Stimulated activated CD8-positive, alpha-beta memory T cell treated with anti-CD3 and anti-CD28 coated beads, Interleukin-7, amount 100 ng/mL, for 4 hours (primary cell): Measurements from ENCODE around the gene TRIM7.
A peak's percentile ranks its signal among the peaks of the same experiment; 100 is the strongest.
"Not testable (repeated sequence)": the region's sequence is repeated elsewhere in the genome, so short reads cannot be mapped to it uniquely, and the experiment has no call there.

ENCODE experiments used
- DNase-seq, 2 donors: peaks; one replicate each; pipeline ENCODE4 v3.0.0-alpha.2; 2020; ENCODE audit warnings: low read depth in 2 of 2

TRIM7 gene

GRCh38 chr5:181233088-181233800, 28.2 kb upstream of the TRIM7 start:
- no peak for DNase-seq

DNA sequence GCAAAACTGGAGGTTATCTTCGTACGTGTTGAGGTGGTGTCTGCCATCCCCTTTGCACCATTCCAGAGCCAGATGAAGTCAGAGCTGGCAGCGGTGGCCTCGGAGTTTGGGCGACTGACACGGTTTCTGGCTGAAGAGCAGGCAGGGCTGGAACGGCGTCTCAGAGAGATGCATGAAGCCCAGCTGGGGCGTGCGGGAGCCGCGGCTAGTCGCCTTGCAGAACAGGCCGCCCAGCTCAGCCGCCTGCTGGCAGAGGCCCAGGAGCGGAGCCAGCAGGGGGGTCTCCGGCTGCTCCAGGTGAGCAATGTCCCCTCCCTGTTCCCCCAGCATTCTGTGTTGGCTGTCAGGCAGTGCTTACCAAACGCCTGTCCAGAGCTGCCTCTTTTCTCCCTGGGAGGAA, 27.6 kb upstream of the TRIM7 start:
- no peak for DNase-seq

- DNase-seq, result no peak
These were observed 26.4 kb upstream of the TRIM7 start for GRCh38 chr5:181231432-181231831.

GRCh38 chr5:181230551-181230950, 25.6 kb upstream of the TRIM7 start:
- no peak for DNase-seq

GRCh38 chr5:181229996-181230395, 25.0 kb upstream of the TRIM7 start:
- no peak for DNase-seq

DNA sequence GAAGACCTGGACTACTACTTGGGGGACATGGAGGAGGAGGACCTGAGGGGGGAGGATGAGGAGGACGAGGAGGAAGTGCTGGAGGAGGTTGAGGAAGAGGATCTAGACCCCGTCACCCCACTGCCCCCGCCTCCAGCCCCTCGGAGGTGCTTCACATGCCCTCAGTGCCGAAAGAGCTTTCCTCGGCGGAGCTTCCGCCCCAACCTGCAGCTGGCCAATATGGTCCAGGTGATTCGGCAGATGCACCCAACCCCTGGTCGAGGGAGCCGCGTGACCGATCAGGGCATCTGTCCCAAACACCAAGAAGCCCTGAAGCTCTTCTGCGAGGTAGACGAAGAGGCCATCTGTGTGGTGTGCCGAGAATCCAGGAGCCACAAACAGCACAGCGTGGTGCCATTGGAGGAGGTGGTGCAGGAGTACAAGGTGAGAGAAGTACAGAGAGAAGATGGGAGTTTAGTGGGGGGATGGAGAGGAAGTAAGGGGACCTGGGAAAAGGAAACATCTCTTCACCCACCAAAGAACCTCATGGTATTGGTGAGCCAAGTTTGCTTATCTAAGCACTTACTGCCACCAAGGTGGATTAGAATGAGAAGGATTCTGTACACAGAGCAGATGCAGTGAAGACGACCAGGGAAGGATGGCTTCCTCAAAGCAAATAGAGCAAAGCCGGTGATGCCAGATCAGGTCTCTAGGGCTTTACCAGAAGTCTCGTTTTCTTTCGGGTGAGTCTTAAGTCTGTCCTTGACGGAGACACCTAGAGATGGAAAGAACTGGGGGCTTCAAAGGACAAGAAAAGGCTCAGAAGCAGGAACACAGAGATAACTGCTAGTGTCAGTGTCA, 19.6 kb upstream of the TRIM7 start:
- DNase-seq, result peak in 1 of 2 donors; percentile 27

DNA sequence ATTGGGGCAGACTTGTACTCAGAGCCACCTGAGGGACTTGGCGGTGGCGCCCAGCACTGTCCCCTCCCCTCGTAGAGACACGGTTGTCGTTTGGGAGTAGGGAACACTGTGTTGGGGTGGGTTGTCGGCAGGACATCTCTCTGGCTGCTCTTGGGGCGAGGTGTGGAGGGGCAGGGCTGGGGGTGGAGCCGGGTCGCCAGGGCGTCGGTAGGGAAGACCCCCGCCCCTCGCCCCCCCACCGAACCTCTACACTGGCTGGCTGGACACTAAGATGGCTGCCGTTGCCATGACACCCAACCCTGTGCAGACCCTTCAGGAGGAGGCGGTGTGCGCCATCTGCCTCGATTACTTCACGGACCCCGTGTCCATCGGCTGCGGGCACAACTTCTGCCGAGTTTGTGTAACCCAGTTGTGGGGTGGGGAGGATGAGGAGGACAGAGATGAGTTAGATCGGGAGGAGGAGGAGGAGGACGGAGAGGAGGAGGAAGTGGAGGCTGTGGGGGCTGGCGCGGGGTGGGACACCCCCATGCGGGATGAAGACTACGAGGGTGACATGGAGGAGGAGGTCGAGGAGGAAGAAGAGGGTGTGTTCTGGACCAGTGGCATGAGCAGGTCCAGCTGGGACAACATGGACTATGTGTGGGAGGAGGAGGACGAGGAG, 18.9 kb upstream of the TRIM7 start:
- DNase-seq, result no peak

DNA sequence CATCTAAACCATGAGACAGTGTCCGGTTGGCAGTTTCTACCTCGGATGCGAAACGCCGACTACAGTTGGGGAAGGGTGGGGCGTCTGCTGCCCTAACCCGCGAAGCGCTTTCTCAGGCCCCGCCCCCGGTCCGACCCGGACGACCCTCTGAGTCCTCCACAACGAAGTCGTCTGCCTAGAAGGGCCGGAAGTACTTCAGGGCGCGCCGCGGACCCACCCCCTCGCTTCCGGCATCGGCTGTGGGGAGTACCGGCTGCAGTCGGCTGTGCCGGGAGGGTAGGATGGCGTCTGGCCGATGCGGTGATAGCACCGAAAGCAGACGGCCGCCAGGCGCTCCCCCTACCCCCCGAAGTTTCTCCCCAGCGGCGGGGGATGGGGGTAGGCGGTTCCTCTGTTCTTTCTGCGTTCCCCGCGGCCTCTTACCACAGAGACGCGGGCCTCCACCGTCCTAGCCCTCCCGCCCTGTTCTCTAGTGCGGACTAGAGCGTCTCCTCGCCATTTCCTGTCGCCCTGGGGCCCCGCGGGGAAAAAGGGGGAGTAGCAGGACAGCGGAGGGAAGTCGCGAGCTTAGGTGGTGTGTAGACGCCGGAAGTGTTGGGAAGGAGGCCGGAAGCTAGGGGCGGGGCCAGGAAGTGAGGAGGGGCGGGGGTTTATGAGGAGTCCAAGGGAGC, 18.2 kb upstream of the TRIM7 start, which contains the start of gene TRIM41:
Gene TRIM41 (plus strand): TSS at position 224 of the 671 bp plus-strand sequence. CDS start 719 bp downstream, outside the sequence.
- DNase-seq, result peak; percentile 96 to 98

- peak in 1 of 2 donors; percentile 25 for DNase-seq
These were observed 17.6 kb upstream of the TRIM7 start for GRCh38 chr5:181222630-181223057.

DNA sequence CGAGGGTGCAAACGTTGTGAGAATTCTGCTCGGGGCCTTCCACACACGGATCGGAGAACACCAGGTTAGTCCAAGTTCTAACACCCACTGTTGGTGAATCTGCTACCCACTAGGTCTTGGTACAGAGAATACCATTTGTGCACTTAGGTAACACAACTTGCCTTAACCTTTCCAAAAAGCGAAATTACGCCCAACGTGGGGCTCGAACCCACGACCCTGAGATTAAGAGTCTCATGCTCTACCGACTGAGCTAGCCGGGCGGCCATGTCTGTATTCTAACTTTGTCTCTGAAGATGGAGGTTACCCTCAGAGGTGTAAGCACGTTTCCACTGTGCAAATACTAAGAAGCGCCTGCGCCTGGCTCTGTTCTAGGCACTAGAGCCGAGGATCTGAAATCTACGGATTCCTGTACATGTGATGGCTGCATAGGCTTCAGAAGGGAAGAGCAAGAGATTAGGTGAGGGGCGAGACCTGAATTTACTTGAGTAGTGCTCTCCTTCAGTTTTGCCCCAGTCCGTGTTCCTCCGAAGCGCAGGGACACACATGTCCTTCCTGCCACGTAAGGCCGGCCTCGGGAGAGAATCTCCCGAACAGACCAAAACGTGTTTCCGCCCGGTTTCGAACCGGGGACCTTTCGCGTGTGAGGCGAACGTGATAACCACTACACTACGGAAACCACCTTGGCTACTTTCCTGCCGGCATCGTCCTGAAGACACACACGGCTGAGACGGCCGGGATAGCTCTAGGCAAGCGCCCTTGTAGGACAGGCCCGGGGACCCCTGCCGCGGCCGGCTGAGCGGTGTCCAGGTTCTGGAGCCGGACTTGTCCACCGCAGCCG, 17.0 kb upstream of the TRIM7 start:
- peak; percentile 84 to 96 for DNase-seq

GRCh38 chr5:181221105-181221791, 16.3 kb upstream of the TRIM7 start:
- DNase-seq, result peak; percentile 52 to 60

DNA sequence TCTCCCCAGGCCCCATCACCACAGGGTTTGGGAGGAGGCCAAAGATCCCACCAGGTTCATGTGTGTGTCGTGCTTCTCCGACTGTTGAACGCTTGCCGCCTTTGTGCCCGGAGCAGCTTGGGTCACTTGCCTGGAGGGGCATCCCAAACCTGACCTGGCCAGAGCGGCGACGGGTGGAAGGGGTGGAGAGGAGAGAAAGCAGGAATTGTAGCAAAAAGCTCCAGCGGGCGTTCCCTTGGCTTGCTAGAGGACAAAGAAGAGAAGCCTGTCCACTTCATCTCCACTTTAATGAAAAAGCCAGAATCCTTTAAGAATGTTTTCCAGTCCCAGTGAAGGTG, 15.2 kb upstream of the TRIM7 start:
- no peak for DNase-seq

- DNase-seq, result no peak
These were observed 14.5 kb upstream of the TRIM7 start for GRCh38 chr5:181219262-181220177.

GRCh38 chr5:181218795-181219124, 13.8 kb upstream of the TRIM7 start:
- no peak for DNase-seq

DNA sequence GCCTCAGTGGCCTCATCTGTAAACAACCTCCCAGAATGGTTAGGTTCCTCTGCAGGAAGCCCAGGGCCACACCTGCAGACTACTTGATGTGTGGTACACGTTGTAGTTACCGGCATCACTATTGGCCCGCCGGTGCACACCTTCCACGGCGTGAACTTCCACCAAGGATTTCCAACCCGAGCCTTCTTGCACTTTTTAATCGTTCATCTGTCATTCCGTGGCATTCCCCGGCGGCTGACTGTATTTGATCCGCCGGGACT, 12.7 kb upstream of the TRIM7 start:
- peak; percentile 26 to 36 for DNase-seq

DNA sequence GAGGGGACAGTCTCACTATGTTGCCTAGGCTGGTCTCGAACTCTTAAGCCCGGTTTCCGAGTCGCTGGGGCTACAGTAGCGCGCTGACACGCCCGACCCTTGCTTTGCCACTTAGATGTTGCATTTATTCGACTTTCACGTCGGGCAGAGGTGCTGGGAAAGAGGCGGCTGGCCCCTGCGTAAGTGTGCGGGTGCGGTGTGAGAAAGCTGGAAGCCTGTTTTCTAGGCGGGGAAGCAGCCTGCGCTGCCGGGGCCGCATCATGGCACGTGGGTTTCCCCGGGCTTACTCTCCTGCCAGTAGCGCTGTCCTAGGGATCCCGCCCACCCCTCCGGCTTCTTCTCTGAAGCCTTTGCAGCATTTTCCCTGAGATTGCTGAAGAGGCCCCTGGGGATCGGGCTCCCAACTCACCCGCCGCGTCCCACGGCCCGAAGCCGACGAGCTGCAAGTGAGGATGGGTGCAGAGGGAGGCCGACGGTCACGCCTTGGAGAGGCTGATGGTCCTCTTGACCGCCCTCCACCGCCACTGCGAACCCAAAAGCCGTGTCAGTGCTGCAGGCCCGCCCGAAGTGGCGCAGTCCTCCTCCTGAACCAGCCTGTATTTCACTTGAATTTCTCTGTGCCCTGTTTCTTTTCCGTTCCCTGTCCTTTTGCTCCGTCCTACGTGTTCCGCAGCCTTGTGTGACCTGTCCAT, 12.3 kb upstream of the TRIM7 start:
- peak; percentile 34 to 55 for DNase-seq

- DNase-seq, result no peak
These were observed 11.3 kb upstream of the TRIM7 start for GRCh38 chr5:181215997-181216989.

- not testable (repeated sequence) for DNase-seq
These were observed 9.3 kb upstream of the TRIM7 start for GRCh38 chr5:181214249-181214648.
